Measurements from ENCODE around the gene ANKRD11.

Gene ANKRD11

GRCh38 chr16:89344458-89344834 lies 145.9 kb downstream of the ANKRD11 start:
- Histone ChIP-seq H3K79me2 (ENCODE audit: insufficient read depth, low read length) (peaks cover 98% of the 10 kb centered on the region), H3F3A (ENCODE audit: insufficient read depth) (peaks cover 5% of the 10 kb centered on the region; the same call in 1 of the 2 replicates), H3K27me3 (ENCODE audit: low read length) (no peaks in the 10 kb centered on the region), H3K9me3 (ENCODE audit: insufficient read depth, low read length) (no peaks in the 10 kb centered on the region), H4K20me1 (ENCODE audit: low read depth, low read length) (peaks cover 17% of the 10 kb centered on the region), H3K9me2 (replicated peaks; ENCODE audit: insufficient read depth, low read length) (no peaks in the 10 kb centered on the region), H3K36me3 (ENCODE audit: low read length) (no peaks in the 10 kb centered on the region), H3K4me2 (ENCODE audit: low read depth, low read length, poor library complexity, severe bottlenecking) (no peak overlapping the region), H3K9ac (ENCODE audit: low read length) (no peak overlapping the region), H3K4me3 (ENCODE audit: insufficient read depth, low read length, poor library complexity, severe bottlenecking) (no peak overlapping the region), H2AFZ (ENCODE audit: low read depth, low read length, severe bottlenecking) (no peak overlapping the region), H3K27ac (ENCODE audit: low read depth, low read length) (no peak overlapping the region)
- no peak for TF ChIP-seq CTCF (IDR thresholded peaks at IDR 0.05; ENCODE audit: insufficient read depth, low read length, poor library complexity, severe bottlenecking)
- TF ChIP-seq EZH2phosphoT487 (conservative IDR thresholded peaks at IDR 0.05; ENCODE audit: low read length), result no peak

GRCh38 chr16:89343501-89344457 lies 146.6 kb downstream of the ANKRD11 start:
- Histone ChIP-seq H4K20me1 (ENCODE audit: low read depth, low read length) (peaks cover 24% of the 10 kb centered on the region), H3K9me3 (ENCODE audit: insufficient read depth, low read length) (no peaks in the 10 kb centered on the region), H3K4me2 (ENCODE audit: low read depth, low read length, poor library complexity, severe bottlenecking) (no peak overlapping the region), H2AFZ (ENCODE audit: low read depth, low read length, severe bottlenecking) (no peak overlapping the region), H3K9ac (ENCODE audit: low read length) (no peak overlapping the region), H3K27ac (ENCODE audit: low read depth, low read length) (no peak overlapping the region), H3K9me2 (replicated peaks; ENCODE audit: insufficient read depth, low read length) (no peaks in the 10 kb centered on the region), H3K79me2 (ENCODE audit: insufficient read depth, low read length) (peaks cover 100% of the 10 kb centered on the region), H3K4me3 (ENCODE audit: insufficient read depth, low read length, poor library complexity, severe bottlenecking) (no peak overlapping the region), H3K36me3 (ENCODE audit: low read length) (no peaks in the 10 kb centered on the region), H3K27me3 (ENCODE audit: low read length) (no peaks in the 10 kb centered on the region), H3F3A (ENCODE audit: insufficient read depth) (peaks cover 5% of the 10 kb centered on the region; the same call in 1 of the 2 replicates)
- no peak for TF ChIP-seq CTCF (IDR thresholded peaks at IDR 0.05; ENCODE audit: insufficient read depth, low read length, poor library complexity, severe bottlenecking)
- no peak for TF ChIP-seq EZH2phosphoT487 (conservative IDR thresholded peaks at IDR 0.05; ENCODE audit: low read length)

- H2AFZ ChIP-seq (ENCODE audit: low read depth, low read length, severe bottlenecking), result no peak overlapping the region
- peaks cover 100% of the 10 kb centered on the region for H3K79me2 ChIP-seq (ENCODE audit: insufficient read depth, low read length)
- H3K4me3 ChIP-seq (ENCODE audit: insufficient read depth, low read length, poor library complexity, severe bottlenecking), result no peak overlapping the region
- no peak overlapping the region for H3K4me2 ChIP-seq (ENCODE audit: low read depth, low read length, poor library complexity, severe bottlenecking)
- peaks cover 22% of the 10 kb centered on the region for H4K20me1 ChIP-seq (ENCODE audit: low read depth, low read length)
- no peaks in the 10 kb centered on the region for H3K9me3 ChIP-seq (ENCODE audit: insufficient read depth, low read length)
- H3F3A ChIP-seq (ENCODE audit: insufficient read depth), result peaks cover 5% of the 10 kb centered on the region; the same call in 1 of the 2 replicates
- no peaks in the 10 kb centered on the region for H3K36me3 ChIP-seq (ENCODE audit: low read length)
- H3K27ac ChIP-seq (ENCODE audit: low read depth, low read length), result no peak overlapping the region
- no peaks in the 10 kb centered on the region for H3K9me2 ChIP-seq (replicated peaks; ENCODE audit: insufficient read depth, low read length)
- H3K9ac ChIP-seq (ENCODE audit: low read length), result no peak overlapping the region
- TF ChIP-seq EZH2phosphoT487 (conservative IDR thresholded peaks at IDR 0.05; ENCODE audit: low read length) (no peak), CTCF (IDR thresholded peaks at IDR 0.05; ENCODE audit: insufficient read depth, low read length, poor library complexity, severe bottlenecking) (no peak)
- no peaks in the 10 kb centered on the region for H3K27me3 ChIP-seq (ENCODE audit: low read length)
These were observed 148.4 kb downstream of the ANKRD11 start for GRCh38 chr16:89341697-89342694.

Data from SU-DHL-6 (cell line).